PC-9 (cell line): ENCODE measurements around the gene EVPLL. TPM values are rescaled to one million over a fixed set of nuclear protein-coding genes. Genes with fewer than 3 reads are reported as not detected.
"Not testable (repeated sequence)": the region's sequence is repeated elsewhere in the genome, so short reads cannot be mapped to it uniquely, and the experiment has no call there.

Experiments used
- BruUV-seq: library from RNA; stranded (reverse); fragments of 400-500 nt; replicated peaks from 2 replicates; lab custom pipeline; 2021; lab: Mats Ljungman, UMichigan
- CTCF ChIA-PET: fragments of 300-600 bp; sonication (Branson Sonifier 250); formaldehyde crosslinking; loops from one replicate; lab custom pipeline; 2022; ENCODE audit warnings: antibody characterized with exemption; lab: Charles Lee
- POLR2A ChIA-PET: fragments of 300-600 bp; sonication (Branson Sonifier 250); formaldehyde crosslinking; loops from one replicate; lab custom pipeline; 2022; ENCODE audit warnings: antibody characterized with exemption; ENCODE audit not compliant: unreplicated experiment; lab: Charles Lee
- DNase-seq, 2 experiments: peaks; one replicate each; pipeline versions ENCODE4 v3.0.0 to v3.0.0-alpha.2; 2015 to 2022; ENCODE audit warnings: mixed read lengths in 1 of 2
- H2AFZ ChIP-seq: fragments of 200-600 bp; sonication (generic); 2 replicates; pipeline ENCODE4 v1.8.1; 2017; ENCODE audit warnings: antibody characterized with exemption
- H3F3A ChIP-seq: fragments of 200-600 bp; sonication (generic); 2 replicates; pipeline ENCODE4 v1.8.1; 2017; ENCODE audit warnings: antibody characterized with exemption, mild to moderate bottlenecking, low read depth; ENCODE audit not compliant: insufficient read depth
- H3K27ac ChIP-seq: fragments of 200-600 bp; sonication (generic); 2 replicates; pipeline ENCODE4 v1.6.1; 2016; ENCODE audit warnings: mixed run types
- H3K27me3 ChIP-seq: fragments of 200-600 bp; sonication (generic); 2 replicates; pipeline ENCODE4 v1.6.1; 2016; ENCODE audit warnings: low read depth, mixed run types; ENCODE audit not compliant: insufficient read depth
- H3K36me3 ChIP-seq: fragments of 200-600 bp; sonication (generic); 2 replicates; pipeline ENCODE4 v1.6.1; 2016; ENCODE audit warnings: low read depth, mixed run types
- H3K4me1 ChIP-seq: fragments of 200-600 bp; sonication (generic); replicated peaks from 2 replicates; pipeline ENCODE4 v1.6.1; 2016; ENCODE audit warnings: mixed run types; ENCODE audit not compliant: insufficient read depth
- H3K4me2 ChIP-seq: fragments of 200-600 bp; sonication (generic); 2 replicates; pipeline ENCODE4 v1.6.1; 2017; ENCODE audit warnings: mixed run types
- H3K4me3 ChIP-seq: fragments of 200-600 bp; sonication (generic); 2 replicates; pipeline ENCODE4 v1.6.1; 2016; ENCODE audit warnings: mixed run types
- H3K79me2 ChIP-seq: fragments of 200-600 bp; sonication (generic); 2 replicates; pipeline ENCODE4 v1.6.1; 2017; ENCODE audit warnings: low read depth, mixed run types
- H3K9me2 ChIP-seq: fragments of 200-600 bp; sonication (generic); 2 replicates; pipeline ENCODE4 v1.8.1; 2017; ENCODE audit warnings: mild to moderate bottlenecking; ENCODE audit not compliant: insufficient read depth
- H3K9me3 ChIP-seq: fragments of 200-600 bp; sonication (generic); 2 replicates; pipeline ENCODE4 v1.8.1; 2016; ENCODE audit warnings: low read depth; ENCODE audit not compliant: insufficient read depth
- H4K20me1 ChIP-seq: fragments of 200-600 bp; sonication (generic); 2 replicates; pipeline ENCODE4 v1.8.1; 2017; ENCODE audit not compliant: insufficient read depth
- CTCF ChIP-seq: fragments of 200-600 bp; sonication (generic); conservative IDR thresholded peaks from 2 replicates; pipeline ENCODE4 v1.6.1; 2017; ENCODE audit warnings: mixed run types, antibody characterized with exemption, mild to moderate bottlenecking, moderate library complexity
- EZH2 ChIP-seq: fragments of 200-600 bp; sonication (generic); IDR thresholded peaks from 2 replicates; pipeline ENCODE4 v1.8.0; 2017; ENCODE audit warnings: antibody characterized with exemption, low read depth
- intact Hi-C: fragments of 100-400 bp; cut with micrococcal nuclease; formaldehyde crosslinking; loops from one replicate; pipeline ENCODE4 v1.10.0; 2022; ENCODE audit not compliant: unreplicated experiment
- total RNA-seq: library from RNA; stranded (reverse); gene quantifications from 2 replicates; pipeline ENCODE4 v1.2.3, GENCODE V29; 2021

EVPLL gene
- total RNA-seq, 1 experiment from 2014 or later = 5.7 TPM

- no peak overlapping the region for H3K4me3 ChIP-seq
- ChIA-PET POLR2A (no interaction called here), CTCF (no interaction called here)
- H3K27me3 ChIP-seq = no peaks in the 10 kb centered on the region
- no peak for DNase-seq
- H2AFZ ChIP-seq = no peak overlapping the region
- intact Hi-C loops = no loop called here
- H3K9me3 ChIP-seq = 0 out of 2 replicates have a peak, but pooled peaks cover 3% of the 10 kb centered on the region
- H3F3A ChIP-seq = peaks cover 19% of the 10 kb centered on the region
- H3K4me1 ChIP-seq = peaks cover 15% of the 10 kb centered on the region; the same call in 1 of the 2 replicates
- H4K20me1 ChIP-seq = no peaks in the 10 kb centered on the region
- no peaks in the 10 kb centered on the region for H3K79me2 ChIP-seq
- H3K4me2 ChIP-seq = no peak overlapping the region
- no TSS peak for BruUV-seq
- TF ChIP-seq CTCF = no peak
- H3K27ac ChIP-seq = no peak overlapping the region
- H3K36me3 ChIP-seq = no peaks in the 10 kb centered on the region
- H3K9me2 ChIP-seq = no peaks in the 10 kb centered on the region
Observed at GRCh38 chr17:18370761-18371160, 6.8 kb upstream of the EVPLL start.

DNA sequence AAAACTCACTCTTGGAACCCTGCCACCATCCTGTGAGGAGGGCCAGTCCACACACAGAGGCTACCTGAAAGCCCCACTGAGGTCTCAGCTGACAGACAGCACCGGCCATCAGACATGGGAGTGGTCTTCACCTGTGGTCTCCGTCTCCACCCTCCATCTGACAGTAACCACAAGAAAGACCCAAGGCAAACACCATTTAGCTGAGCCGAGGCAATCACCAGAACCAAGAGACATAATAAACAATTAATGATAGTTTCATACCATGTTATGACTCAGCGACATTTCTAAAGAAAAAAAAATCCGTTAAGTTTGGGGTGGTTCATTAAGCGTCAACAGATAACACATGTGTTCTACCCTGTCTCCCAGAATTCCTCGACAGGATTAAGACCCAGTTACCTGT is 6.1 kb upstream of the EVPLL start:
- no peak overlapping the region for H2AFZ ChIP-seq

GRCh38 chr17:18373181-18373580 is 4.4 kb upstream of the EVPLL start:
- H3K27me3 ChIP-seq, H3K9me2 ChIP-seq, H4K20me1 ChIP-seq, H3K36me3 ChIP-seq, BruUV-seq, CTCF ChIA-PET, H2AFZ ChIP-seq, H3K79me2 ChIP-seq, H3K9me3 ChIP-seq, H3K4me2 ChIP-seq, POLR2A ChIA-PET, H3K27ac ChIP-seq, DNase-seq, intact Hi-C loops, H3K4me3 ChIP-seq: not testable (repeated sequence)
- peaks cover 28% of the 10 kb centered on the region for H3K4me1 ChIP-seq
- H3F3A ChIP-seq = peaks cover 19% of the 10 kb centered on the region; the same call in 1 of the 2 replicates

More for the DNA sequence above, 6.1 kb upstream of the EVPLL start:
- ChIA-PET POLR2A (no interaction called here), CTCF (no interaction called here)
- Histone ChIP-seq H3K4me1 (peaks cover 15% of the 10 kb centered on the region; the same call in 1 of the 2 replicates), H3K4me2 (no peak overlapping the region), H4K20me1 (no peaks in the 10 kb centered on the region), H3K9me2 (no peaks in the 10 kb centered on the region), H3K9me3 (0 out of 2 replicates have a peak, but pooled peaks cover 3% of the 10 kb centered on the region), H3K27ac (no peak overlapping the region), H3K36me3 (no peaks in the 10 kb centered on the region), H3K4me3 (no peak overlapping the region), H3K79me2 (no peaks in the 10 kb centered on the region), H3F3A (peaks cover 19% of the 10 kb centered on the region), H3K27me3 (no peaks in the 10 kb centered on the region)
- intact Hi-C loops = no loop called here
- no peak for TF ChIP-seq CTCF
- no peak for TF ChIP-seq EZH2
- no TSS peak for BruUV-seq
- DNase-seq = no peak

- H3K4me1 ChIP-seq = peaks cover 28% of the 10 kb centered on the region
- TF ChIP-seq EZH2 (no peak), CTCF (no peak)
- H3K27ac ChIP-seq = no peak overlapping the region
- H2AFZ ChIP-seq = no peak overlapping the region
- ChIA-PET POLR2A (no interaction called here), CTCF (no interaction called here)
- peaks cover 18% of the 10 kb centered on the region; the same call in 1 of the 2 replicates for H3F3A ChIP-seq
- no peak overlapping the region for H3K4me3 ChIP-seq
- no peak for DNase-seq
- no peak overlapping the region for H3K4me2 ChIP-seq
- no peaks in the 10 kb centered on the region for H3K27me3 ChIP-seq
- intact Hi-C loops = no loop called here
- no peaks in the 10 kb centered on the region for H3K79me2 ChIP-seq
- H3K9me2 ChIP-seq = no peaks in the 10 kb centered on the region
- BruUV-seq = no TSS peak
- no peaks in the 10 kb centered on the region for H4K20me1 ChIP-seq
- 0 out of 2 replicates have a peak, but pooled peaks cover 3% of the 10 kb centered on the region for H3K9me3 ChIP-seq
- H3K36me3 ChIP-seq = no peaks in the 10 kb centered on the region
Observed at GRCh38 chr17:18374216-18374615, 3.4 kb upstream of the EVPLL start.
